ENCODE measurements around the gene SLC30A5.
"Not testable (repeated sequence)": the region's sequence is repeated elsewhere in the genome, so short reads cannot be mapped to it uniquely, and the experiment has no call there.

SLC30A5 gene

DNA sequence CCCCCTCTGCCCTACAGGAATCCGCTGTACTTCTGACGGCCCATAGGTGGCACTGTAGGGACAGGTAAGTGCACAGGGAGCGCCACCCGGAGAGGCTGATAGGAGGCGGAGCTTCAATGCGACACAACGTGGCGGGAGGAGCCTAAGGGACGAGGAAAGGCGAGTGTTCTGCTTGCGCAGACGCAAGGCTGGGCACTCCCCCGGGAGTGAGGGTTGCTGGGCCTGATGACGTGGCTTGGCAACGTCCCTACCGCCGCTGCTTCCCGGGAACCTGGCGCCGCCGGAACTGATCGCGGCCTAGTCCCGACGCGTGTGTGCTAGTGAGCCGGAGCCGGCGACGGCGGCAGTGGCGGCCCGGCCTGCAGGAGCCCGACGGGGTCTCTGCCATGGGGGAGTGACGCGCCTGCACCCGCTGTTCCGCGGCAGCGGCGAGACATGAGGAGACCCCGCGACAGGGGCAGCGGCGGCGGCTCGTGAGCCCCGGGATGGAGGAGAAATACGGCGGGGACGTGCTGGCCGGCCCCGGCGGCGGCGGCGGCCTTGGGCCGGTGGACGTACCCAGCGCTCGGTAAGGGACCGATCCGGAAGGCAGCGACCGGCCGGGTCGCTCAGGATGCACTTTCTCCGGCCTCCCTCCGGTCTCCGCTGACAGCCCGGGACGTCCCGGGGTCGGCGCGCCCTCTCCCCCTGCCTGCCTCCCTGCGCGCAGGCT lies at the start of gene SLC30A5:
Gene SLC30A5 (plus strand): TSS at position 244 of the 712 bp plus-strand sequence. CDS start 242 bp downstream, at position 486.
- DNase-seq (ENCODE audit: low read depth in 2 of 3, low spot score in 1 of 3): peak; percentile 97 to 99 (median 97)

DNA sequence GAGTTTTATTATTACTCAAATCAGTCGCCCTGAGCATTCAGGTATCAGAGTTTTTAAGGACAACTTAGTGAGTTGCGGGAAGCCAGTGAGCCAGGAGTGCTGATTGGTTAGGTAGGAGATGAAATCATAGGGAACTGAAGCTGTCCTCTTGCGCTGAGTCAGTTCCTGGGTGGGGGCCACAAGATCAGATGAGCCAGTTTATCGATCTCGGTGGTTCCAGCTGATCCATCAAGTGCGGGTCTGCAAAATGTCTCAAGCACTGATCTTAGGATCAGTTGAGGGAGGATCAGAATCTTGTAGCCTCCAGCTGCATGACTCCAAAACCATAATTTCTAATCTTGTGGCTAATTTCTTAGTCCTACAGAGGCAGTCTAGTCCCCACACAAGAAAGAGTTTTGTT lies 48.6 kb upstream of the SLC30A5 start:
- DNase-seq (ENCODE audit: low read depth in 2 of 3, low spot score in 1 of 3): not testable (repeated sequence)

DNA sequence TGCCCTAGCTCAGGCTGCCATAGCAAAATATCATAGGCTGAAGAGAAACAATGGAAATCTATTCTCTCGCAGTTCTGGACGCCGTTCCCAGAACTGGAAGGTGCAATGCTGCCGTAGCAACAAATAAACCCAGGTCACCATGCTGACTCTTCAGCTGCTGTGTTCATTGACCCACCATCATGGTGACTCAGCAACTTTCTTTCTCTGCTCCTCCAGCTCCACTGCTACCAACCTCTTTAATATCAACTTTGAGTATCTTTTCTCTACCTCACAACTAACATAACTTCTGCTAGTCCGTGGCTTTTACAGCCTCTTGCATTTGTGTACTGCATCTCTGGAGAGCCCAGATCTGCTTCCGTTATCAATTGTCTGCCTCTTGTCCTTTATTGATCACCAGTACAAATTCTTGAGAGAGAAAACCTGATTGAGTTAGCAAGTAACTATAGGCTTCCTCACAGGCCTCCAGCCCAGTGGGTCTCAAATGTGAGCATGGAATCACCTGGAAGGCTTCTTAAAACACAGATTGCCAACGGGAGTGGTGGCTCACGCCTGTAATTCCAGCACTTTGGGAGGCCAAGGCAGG lies 47.3 kb upstream of the SLC30A5 start:
- DNase-seq (ENCODE audit: low read depth in 2 of 3, low spot score in 1 of 3): no peak

DNA sequence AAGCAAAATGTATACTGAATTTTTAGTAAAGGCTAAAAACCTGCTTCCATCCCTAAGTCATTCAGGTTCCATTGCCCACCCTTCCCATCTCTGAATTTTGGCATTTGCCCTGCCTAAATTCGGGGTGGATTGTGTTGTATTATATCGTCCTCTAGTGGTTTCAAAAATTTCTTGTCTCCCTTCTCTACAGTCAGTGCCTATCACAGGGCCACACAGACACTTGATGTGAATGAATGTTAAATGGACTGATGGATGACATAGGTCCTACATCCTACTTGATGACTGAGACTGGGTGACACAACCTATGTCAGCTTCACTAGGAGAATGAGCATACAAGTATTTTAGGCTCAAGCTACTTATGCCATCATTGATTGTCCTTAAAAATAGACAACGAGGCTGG lies 45.6 kb upstream of the SLC30A5 start:
- DNase-seq (ENCODE audit: low read depth in 2 of 3, low spot score in 1 of 3): no peak

DNA sequence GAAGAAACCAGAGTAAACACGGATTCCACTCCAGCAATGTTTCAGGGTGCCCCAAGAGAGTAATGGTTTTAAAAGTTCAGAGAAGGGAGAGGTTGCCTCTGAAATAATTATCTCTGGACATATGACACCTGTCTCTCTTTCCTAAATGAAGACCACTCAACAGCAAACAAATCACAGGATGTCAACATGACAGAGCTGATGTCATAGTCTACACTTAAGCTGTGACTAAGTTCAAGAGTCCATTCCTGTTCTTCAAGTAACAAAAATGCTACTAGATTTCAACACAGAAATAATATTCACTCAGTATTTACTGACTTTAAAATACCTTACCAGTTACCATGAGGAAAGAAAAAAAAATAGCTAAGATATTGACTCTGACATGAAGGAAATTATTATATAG lies 44.7 kb upstream of the SLC30A5 start:
- no peak for DNase-seq (ENCODE audit: low read depth in 2 of 3, low spot score in 1 of 3)

DNA sequence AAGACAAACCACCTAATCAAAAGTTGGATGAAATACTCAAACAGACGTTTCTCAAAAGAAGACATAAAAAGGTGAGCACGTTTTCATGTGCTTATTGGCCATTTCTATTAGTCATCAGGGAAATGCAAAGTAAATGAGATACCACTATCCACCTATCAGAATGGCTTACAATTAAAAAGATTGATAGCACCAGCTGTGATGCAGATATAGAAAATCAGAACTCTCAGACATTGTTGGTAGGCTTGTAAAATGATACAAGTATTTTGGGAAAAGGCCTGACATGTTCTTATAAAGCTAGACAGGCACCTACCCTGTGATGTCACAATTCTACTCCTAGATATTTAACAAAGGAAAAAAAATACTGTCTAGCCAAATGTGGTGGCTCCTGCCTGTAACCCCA lies 44.0 kb upstream of the SLC30A5 start:
- DNase-seq (ENCODE audit: low read depth in 2 of 3, low spot score in 1 of 3): no peak

DNA sequence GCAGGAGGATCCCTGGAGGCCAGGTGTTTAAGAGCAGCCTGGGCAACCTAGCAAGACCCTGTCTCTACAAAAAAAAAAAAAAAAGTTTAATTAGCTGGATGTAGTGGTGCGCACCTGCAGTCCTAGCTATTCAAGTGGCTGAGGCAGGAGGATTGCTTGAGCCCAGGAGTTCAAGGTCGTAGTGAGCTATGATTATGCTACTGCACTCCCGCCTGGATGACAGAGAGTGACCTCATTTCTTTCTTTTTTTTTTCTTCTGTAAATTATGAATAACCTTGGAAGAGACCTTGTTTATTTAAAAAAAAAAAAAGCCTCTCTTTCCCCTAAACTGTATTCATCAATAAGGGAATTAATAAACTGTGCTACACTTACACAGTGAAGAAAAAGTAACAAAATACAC lies 43.6 kb upstream of the SLC30A5 start:
- DNase-seq (ENCODE audit: low read depth in 2 of 3, low spot score in 1 of 3): no peak

DNA sequence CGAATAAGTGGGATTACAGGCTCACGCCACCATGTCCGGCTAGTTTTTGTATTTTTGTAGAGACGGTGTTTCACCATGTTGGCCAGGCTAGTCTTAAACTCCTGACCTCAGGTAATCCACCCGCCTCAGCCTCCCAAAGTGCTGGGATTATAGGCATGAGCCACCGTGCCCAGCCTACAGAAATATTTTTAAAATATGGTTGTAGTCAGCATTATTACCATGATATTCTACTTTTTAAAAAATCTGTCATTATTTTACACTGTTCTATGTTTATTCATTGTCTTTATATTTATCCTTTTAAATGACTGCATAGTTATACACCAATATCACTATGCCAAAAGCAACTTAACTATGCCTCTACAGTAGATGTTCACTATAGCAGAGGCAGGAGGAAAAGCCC lies 41.6 kb upstream of the SLC30A5 start:
- no peak for DNase-seq (ENCODE audit: low read depth in 2 of 3, low spot score in 1 of 3)

DNA sequence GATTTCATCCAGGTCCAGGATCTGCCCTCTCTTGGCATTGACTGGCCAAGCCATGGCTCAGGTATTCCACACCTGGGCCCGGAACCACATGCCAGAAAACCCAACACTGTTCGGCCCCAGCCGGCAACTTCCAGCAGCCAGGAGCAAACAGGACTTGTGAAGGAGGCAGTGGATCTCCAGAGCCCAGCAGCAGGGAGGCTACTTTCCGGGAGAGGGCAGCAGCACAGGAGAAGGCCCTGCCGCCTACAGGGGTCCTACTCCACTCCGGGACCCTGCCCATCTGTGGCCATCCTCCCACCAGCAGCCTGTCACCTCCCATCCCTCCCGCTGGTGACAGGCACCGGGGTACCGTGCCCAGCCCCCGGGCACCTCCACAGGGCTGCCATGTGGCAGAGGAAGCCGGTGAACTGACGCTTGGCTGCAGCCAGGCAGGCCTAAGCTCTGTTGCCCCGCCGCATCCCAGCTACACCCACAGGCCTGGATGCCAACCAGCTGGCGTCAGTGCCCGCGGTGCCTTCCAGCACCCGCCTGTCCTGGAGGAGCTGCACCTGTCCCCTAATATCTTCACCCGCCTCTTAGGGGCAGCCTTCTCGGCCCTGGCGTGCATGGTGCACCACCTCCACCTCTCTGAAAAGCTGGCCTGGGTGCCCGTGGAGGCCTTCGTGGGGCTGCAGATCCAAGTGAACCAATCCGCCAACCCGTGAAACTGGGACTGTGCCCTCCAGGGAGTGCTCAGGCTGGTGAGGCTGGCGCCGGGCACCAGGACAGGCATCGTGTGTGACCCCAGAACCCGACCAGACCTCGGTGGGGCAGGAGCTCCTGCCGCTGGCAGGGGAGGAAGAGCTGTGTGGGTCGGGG lies 18.9 kb upstream of the SLC30A5 start:
- DNase-seq (ENCODE audit: low read depth in 2 of 3, low spot score in 1 of 3): no peak

DNA sequence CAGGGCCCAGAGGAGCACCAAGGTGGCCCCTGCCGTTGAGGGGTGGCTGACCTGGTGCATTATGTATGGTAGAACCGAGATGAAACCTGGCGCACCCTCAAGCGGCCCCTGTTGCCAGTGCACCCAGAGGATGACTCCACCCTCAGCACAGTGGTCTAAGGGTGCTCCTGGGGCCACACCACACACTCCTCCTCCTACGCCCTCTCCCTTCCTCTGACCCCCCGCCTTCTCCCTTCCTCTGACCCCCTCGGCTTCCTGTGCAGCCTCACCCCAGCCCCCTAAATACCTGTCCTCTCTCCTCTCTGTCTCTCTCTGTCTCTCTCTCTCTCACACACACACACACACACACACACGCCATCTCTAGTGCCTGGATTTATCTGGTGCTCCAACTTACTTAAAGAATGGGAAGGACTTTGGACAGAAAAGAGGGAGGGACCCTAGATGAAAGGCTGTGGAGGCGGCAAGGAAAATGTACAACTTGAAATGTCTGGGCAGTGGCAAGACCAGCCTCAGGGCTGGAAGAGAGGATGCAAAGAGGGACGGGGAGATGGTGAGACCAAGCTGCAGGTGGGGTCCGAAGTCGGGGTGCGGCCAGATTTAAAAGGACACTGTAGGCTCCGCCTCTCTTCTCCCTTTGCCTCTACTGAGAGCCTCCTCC lies 18.2 kb upstream of the SLC30A5 start:
- no peak for DNase-seq (ENCODE audit: low read depth in 2 of 3, low spot score in 1 of 3)

DNA sequence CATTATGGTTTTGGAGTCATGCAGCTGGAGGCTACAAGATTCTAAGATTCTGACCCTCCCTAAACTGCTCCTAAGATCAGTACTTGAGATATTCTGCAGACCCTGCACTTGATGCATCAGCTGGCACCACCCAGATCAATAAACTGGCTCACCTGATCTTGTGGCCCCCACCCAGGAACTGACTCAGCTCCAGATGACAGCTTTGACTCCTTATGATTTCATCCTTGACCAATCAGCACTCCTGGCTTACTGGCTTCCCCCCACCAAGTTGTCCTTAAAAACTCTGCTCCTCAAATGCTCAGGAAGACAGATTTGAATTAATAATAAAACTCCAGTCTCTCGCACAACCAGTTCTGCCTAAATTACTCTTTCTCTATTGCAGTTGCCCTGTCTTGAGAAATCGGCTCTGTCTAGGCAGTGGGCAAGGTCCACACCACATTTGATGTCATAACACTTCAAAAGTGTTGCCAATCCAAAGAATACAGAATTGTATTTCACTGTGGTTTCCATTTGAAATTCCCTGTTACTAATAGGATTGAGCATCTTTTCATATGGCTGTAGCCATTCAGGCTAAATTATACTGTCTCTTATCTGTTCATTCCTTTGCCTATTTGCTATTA lies 14.8 kb upstream of the SLC30A5 start:
- no peak for DNase-seq (ENCODE audit: low read depth in 2 of 3, low spot score in 1 of 3)

DNA sequence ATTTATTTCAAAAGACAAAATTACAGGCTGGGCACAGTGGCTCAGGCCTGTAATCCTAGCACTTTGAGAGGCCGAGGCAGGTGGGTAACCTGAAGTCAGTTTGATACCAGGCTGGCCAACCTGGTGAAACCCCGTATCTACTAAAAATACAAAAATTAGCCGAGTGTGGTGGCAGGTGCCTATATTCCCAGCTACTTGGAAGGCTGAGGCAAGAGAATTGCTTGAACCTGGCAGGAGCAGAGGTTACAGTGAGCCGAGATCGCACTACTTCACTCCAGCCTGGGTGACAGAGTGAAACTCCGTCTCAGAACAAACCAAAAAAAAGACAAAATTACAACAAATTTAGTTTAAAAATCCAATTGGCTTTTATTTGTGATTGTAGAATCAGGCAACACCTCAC lies 14.3 kb upstream of the SLC30A5 start:
- DNase-seq (ENCODE audit: low read depth in 2 of 3, low spot score in 1 of 3): no peak

DNA sequence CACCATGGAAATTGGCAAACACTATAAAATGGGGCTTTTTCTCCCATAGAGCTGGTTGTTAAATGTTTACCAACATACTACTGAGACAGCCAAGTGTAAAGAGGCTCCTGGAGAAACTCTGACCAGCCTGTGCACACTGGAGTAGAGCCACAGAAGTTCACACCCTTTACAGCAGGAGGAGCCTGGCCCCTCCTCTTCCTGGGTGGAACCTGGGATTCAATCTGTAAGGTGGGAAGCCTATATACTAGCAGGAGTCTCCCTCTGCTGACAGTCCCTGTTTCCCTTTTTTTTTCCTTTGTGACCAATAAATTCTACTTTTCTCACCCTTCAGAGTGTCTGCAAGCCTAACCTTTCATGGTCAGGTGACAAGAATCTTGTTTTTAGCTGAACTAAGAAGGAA lies 10.4 kb upstream of the SLC30A5 start:
- no peak for DNase-seq (ENCODE audit: low read depth in 2 of 3, low spot score in 1 of 3)

DNA sequence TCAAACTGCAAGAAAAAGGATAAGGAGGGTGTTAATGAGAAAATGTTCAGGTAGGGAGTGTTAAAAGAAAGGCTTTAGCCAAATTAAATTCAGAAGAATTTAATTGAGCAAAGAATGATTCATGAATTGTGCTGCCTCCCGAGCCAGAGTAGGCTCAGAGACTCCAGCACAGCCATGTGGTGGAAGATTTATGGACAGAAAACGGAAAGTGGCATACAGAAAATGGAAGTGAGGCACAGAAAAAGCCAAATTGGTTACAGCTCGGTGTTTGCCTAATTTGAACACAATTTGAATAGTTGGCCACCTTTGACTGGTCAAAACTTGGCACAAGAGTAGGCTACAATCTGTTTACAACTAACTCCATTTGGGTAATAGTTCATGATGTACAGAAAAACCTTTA lies 9.6 kb upstream of the SLC30A5 start:
- DNase-seq (ENCODE audit: low read depth in 2 of 3, low spot score in 1 of 3): no peak

DNA sequence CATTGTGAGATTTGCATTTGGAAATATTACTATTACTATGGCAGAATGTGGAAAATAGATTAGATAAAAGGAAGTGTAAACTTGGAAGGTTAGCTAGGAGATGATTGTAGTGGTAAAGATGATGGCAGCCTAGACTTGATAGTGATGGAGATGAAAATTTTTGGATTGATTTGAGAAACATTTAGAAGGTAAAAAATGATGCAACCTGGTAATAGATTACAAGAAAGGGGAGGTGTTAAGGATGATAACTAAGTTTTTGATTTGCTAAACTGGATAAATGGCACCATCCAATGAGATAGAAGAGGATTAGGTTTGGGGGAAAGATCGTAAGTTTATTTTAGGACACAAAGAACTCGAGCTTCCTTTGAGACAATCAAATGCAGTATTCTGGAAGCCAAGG lies 8.9 kb upstream of the SLC30A5 start:
- no peak for DNase-seq (ENCODE audit: low read depth in 2 of 3, low spot score in 1 of 3)

DNA sequence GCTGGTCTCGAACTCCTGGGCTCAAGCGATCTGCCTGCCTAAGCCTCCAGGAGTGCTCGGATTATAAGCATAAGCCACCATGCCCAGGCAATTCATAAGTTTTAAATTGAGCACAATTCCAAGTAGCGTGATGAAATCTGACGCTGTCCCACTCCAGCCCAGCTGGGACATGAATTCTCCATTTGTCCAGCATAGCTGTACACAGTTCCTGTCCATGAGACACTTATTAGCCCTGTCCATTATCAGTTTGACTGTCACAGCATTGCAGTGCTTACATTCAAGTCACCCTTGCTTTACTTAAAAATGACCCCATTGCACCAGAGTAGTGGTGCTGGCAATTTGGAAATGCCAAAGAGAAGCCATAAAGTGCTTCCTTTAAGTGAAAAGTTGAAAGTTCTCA lies 7.6 kb upstream of the SLC30A5 start:
- no peak for DNase-seq (ENCODE audit: low read depth in 2 of 3, low spot score in 1 of 3)

DNA sequence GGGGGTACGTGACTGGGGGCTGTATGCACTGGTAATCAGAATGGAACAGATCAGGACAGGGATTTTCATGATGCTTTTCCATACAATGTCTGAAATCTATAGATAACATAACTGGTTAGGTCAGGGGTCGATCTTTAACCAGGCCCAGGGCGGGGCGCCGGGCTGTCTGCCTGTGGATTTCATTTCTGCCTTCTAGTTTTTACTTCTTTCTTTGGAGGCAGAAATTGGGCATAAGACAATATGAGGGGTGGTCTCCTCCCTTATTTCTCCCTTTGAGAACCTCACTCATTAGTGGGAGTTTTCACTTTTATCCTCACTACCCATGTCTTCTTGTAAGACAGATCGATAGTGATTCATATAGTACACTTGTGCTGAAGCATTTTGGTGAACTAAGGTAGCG lies 5.8 kb upstream of the SLC30A5 start:
- not testable (repeated sequence) for DNase-seq (ENCODE audit: low read depth in 2 of 3, low spot score in 1 of 3)

DNA sequence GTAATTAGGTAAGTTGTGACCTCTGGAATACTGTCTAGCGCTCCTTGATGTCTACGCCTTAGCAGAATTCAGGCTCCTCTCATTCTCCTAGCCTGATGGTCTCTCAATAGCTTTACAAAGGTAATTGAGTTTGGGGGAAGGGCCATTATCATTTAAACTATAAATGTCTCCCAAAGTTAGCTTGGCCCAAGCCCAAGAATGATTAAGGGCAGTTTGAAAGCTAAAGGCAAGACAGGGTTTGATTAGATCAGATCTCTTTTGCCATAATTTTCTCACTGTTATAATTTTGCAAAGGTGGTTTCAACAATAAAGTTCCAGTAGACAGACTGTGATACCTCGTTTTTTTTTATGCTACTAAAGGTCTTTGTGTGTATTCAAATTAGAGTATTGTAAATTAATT lies 3.7 kb upstream of the SLC30A5 start:
- no peak for DNase-seq (ENCODE audit: low read depth in 2 of 3, low spot score in 1 of 3)

DNA sequence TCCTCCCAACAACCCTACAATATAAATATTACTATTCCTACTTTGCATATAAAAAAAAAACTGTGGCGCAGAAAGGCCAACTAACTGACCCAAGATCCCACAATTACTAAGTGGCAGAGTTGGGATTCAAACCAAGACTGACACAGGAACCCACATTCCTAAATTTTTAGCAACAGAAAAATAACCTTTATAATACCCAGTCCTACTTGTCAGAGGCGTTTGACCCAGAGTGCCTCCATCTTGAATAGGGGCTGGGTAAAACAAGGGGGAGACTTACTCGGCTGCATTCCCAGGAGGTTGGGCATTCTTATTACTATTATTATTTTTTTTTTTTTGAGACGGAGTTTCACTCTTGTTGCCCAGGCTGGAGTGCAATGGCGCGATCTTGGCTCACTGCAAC lies 2.0 kb upstream of the SLC30A5 start:
- DNase-seq (ENCODE audit: low read depth in 2 of 3, low spot score in 1 of 3): no peak

DNA sequence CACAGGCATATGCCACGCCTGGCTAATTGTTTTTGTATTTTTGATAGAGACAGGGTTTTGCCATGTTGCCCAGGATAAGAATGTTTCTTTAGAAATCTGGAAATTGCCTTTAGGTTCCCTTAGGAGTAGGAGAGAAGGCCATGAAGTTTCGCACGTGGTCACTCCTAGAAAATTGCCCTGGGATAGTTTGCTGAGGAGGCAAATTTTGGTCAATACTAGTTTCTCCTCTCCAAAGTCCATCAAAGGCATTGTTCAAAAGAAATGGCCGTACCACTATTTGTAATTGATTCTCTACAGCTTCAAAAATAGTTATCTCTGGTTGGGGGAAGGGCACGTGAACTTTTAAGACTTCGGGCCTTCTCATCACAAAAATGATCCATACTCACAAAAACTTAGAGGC lies 845 bp upstream of the SLC30A5 start:
- no peak for DNase-seq (ENCODE audit: low read depth in 2 of 3, low spot score in 1 of 3)

DNA sequence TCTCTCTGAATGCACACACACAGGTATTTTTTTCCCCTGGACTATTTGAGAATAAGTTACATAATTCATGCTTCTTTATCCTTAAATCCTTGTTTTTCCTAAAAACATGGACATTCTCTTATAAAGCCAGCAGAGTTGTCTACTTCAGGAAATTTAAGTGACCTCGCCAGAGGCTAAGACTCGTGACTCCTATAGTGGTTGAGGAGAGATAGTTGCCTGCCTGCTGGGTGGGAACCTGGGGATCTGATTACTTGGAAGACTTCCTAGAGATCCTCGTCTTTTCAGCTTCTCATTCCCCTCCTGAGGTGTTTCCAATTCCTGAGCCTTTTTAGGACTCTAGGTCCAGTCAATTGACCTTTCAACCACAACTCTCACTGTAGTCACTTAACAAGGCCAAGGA lies 5.5 kb downstream of the SLC30A5 start:
- DNase-seq (ENCODE audit: low read depth in 2 of 3, low spot score in 1 of 3): no peak
